OCI-LY7 (cell line): Measurements from ENCODE around the gene SMARCB1. TPM values are rescaled to one million over a fixed set of nuclear protein-coding genes. Genes with fewer than 3 reads are reported as not detected.

ENCODE experiments used
- BruUV-seq: library from RNA; stranded (reverse); fragments of 400-500 nt; replicated peaks from 2 replicates; lab custom pipeline; 2021; lab: Mats Ljungman, UMichigan
- CTCF ChIA-PET: fragments of 300-600 bp; sonication (Branson Sonifier 250); formaldehyde crosslinking; loops from one replicate; lab custom pipeline; 2022; ENCODE audit warnings: antibody characterized with exemption; ENCODE audit not compliant: unreplicated experiment; lab: Charles Lee
- POLR2A ChIA-PET: fragments of 300-600 bp; sonication (Branson Sonifier 250); formaldehyde crosslinking; loops from one replicate; lab custom pipeline; 2022; ENCODE audit warnings: antibody characterized with exemption; lab: Charles Lee
- DNase-seq: peaks from one replicate; pipeline ENCODE4 v3.0.0-alpha.2; 2015; ENCODE audit warnings: low spot score
- H2AFZ ChIP-seq: fragments of 200-600 bp; sonication (generic), shearing (Covaris generic); 2 replicates; pipeline ENCODE4 v1.6.1; 2014; ENCODE audit warnings: mild to moderate bottlenecking, antibody characterized with exemption, low read length, moderate library complexity
- H3K27ac ChIP-seq: fragments of 200-600 bp; sonication (generic); 2 replicates; pipeline ENCODE4 v1.5.1; 2014; ENCODE audit warnings: mixed run types, low read depth, mild to moderate bottlenecking, moderate library complexity, low read length, inconsistent platforms; ENCODE audit not compliant: poor library complexity, severe bottlenecking
- H3K36me3 ChIP-seq: fragments of 200-600 bp; sonication (generic); 2 replicates; pipeline ENCODE4 v1.6.1; 2014; ENCODE audit warnings: mild to moderate bottlenecking, antibody characterized with exemption, low read length, moderate library complexity, mixed read lengths; ENCODE audit not compliant: insufficient read depth
- H3K4me1 ChIP-seq: fragments of 200-600 bp; sonication (generic); 2 replicates; pipeline ENCODE4 v1.5.1; 2014; ENCODE audit warnings: mild to moderate bottlenecking, low read length; ENCODE audit not compliant: insufficient read depth, poor library complexity, severe bottlenecking
- H3K4me2 ChIP-seq: fragments of 200-600 bp; sonication (generic); 2 replicates; pipeline ENCODE4 v1.6.1; 2014; ENCODE audit warnings: mild to moderate bottlenecking, low read length
- H3K4me3 ChIP-seq: fragments of 200-600 bp; sonication (generic); 2 replicates; pipeline ENCODE4 v1.5.1; 2014; ENCODE audit warnings: mild to moderate bottlenecking, low read depth, low read length; ENCODE audit not compliant: poor library complexity, severe bottlenecking
- H3K79me2 ChIP-seq: fragments of 200-600 bp; sonication (generic); 2 replicates; pipeline ENCODE4 v1.6.1; 2016; ENCODE audit warnings: low read depth, mild to moderate bottlenecking, low read length, moderate library complexity, mixed read lengths; ENCODE audit not compliant: insufficient read depth
- H3K9me2 ChIP-seq: fragments of 200-600 bp; sonication (generic); 2 replicates; pipeline ENCODE4 v1.6.1; 2016; ENCODE audit warnings: mild to moderate bottlenecking, low read length, mixed read lengths; ENCODE audit not compliant: insufficient read depth
- H3K9me3 ChIP-seq: fragments of 200-600 bp; sonication (generic); 2 replicates; pipeline ENCODE4 v1.6.1; 2014; ENCODE audit warnings: mild to moderate bottlenecking, mixed run types, low read length, mixed read lengths
- H4K20me1 ChIP-seq: fragments of 200-600 bp; sonication (generic); 2 replicates; pipeline ENCODE4 v1.6.1; 2014; ENCODE audit warnings: mild to moderate bottlenecking, antibody characterized with exemption, low read length, moderate library complexity, mixed read lengths; ENCODE audit not compliant: insufficient read depth
- EZH2phosphoT487 ChIP-seq: fragments of 200-600 bp; sonication (generic); IDR thresholded peaks from 2 replicates; pipeline ENCODE4 v1.6.1; 2018; ENCODE audit warnings: low read depth, borderline replicate concordance, mild to moderate bottlenecking, mixed run types, antibody characterized with exemption, low read length, moderate library complexity, mixed read lengths
- intact Hi-C: fragments of 100-400 bp; cut with micrococcal nuclease; formaldehyde crosslinking; loops from one replicate; pipeline ENCODE4 v1.10.0; 2022; ENCODE audit not compliant: unreplicated experiment
- total RNA-seq, 2 experiments: library from RNA; depleted of rRNA in 1 of 2; stranded (reverse); fragments of >200 nt in 1 of 2; shearing (Covaris generic) in 1 of 2; gene quantifications; 2 replicates each; pipeline ENCODE4 v1.2.3, GENCODE V29; 2014 to 2022
- TF ChIP-seq, protein P1 (sequence below): fragments of 200-600 bp; sonication (generic); conservative IDR thresholded peaks from 2 replicates; pipeline ENCODE4 v1.5.1; 2014; ENCODE audit warnings: mild to moderate bottlenecking, antibody characterized with exemption, low read length, moderate library complexity, mixed read lengths

The SMARCB1 gene
- total RNA-seq, 2 experiments from 2014 or later: 252 to 265 TPM

DNA sequence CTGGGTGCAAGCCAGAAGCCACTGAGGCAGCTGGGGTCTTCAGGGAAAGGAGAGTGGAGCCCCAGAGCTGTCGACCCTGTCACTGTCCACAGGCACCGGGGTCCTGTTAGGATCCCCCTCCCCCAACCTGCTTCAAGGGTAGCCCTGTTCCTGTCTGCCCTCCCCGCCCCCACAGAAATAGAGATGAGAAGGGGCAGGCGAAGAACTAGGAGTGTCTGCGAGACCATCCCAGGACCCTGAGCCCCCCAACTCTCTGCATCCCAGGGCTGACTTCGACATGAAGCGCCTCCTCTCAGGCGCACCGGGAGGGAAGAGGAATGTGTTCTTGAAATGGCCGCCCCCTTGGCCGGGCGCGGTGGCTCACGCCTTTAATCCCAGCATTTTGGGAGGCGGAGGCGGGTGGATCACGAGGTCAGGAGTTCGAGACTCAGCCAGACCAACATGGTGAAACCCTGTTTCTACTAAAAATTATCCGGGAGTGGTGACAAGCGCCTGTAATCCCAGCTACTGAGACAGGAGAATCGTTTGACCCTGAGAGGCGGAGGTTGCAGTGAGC is 35.2 kb upstream of the SMARCB1 start:
- Histone ChIP-seq H2AFZ (peak overlapping the region; percentile 36; the same call in 1 of the 2 replicates), H3K4me2 (peak overlapping the region; percentile 93), H4K20me1 (no peaks in the 10 kb centered on the region), H3K79me2 (peaks cover 11% of the 10 kb centered on the region; the same call in 1 of the 2 replicates), H3K9me2 (no peaks in the 10 kb centered on the region), H3K27ac (peak overlapping the region; percentile 95), H3K9me3 (no peaks in the 10 kb centered on the region), H3K4me3 (peak overlapping the region; percentile 78), H3K36me3 (no peaks in the 10 kb centered on the region; the same call in 1 of the 2 replicates), H3K4me1 (peaks cover 46% of the 10 kb centered on the region)
- POLR2A ChIA-PET: interaction anchor here (1.6 to 2.5 kb wide), 2 partner anchors 94 to 106 kb away, joined by 5 to 8 read pairs; partner anchors contain the start of gene SLC2A11
- intact Hi-C loops: loop anchor here (1.0 to 10.0 kb wide), 3 partner anchors 34 to 817 kb away; no protein-coding TSS in a partner anchor
- CTCF ChIA-PET: no interaction called here
- no peak for TF ChIP-seq EZH2phosphoT487
- TF ChIP-seq, protein P1, sequence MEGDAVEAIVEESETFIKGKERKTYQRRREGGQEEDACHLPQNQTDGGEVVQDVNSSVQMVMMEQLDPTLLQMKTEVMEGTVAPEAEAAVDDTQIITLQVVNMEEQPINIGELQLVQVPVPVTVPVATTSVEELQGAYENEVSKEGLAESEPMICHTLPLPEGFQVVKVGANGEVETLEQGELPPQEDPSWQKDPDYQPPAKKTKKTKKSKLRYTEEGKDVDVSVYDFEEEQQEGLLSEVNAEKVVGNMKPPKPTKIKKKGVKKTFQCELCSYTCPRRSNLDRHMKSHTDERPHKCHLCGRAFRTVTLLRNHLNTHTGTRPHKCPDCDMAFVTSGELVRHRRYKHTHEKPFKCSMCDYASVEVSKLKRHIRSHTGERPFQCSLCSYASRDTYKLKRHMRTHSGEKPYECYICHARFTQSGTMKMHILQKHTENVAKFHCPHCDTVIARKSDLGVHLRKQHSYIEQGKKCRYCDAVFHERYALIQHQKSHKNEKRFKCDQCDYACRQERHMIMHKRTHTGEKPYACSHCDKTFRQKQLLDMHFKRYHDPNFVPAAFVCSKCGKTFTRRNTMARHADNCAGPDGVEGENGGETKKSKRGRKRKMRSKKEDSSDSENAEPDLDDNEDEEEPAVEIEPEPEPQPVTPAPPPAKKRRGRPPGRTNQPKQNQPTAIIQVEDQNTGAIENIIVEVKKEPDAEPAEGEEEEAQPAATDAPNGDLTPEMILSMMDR: no peak
- DNase-seq: no peak
- TSS peak; percentile 89 for BruUV-seq

DNA sequence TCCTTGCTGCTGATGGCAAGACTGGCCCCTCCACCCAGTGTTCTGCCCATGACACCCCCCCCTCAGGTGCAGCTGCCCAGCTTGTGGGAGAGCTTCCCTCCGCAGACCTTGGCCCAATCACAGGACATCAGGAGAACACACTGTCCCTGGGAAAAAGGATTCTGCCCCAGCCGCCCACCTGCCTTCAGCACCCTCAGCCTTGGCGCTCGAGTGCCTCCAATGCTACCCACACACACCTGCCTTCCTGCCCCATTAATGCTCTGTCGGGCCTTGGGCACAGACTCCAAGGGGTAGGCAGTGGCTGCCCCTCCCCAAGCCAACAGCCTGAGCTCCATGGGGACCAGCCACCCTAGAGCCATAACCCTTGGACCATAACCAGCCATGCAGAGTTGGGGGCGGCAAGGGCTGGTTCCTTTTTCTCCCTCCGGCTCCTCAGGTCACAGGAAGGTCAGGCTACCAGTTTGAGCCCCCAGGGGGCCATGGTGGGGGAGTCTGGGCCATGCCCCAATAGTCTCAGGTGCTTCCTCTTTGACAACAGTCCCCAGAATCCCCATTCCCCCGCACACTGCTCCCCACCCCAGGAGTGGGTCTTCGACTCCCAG is 34.6 kb upstream of the SMARCB1 start:
- H3K4me1 ChIP-seq: peaks cover 53% of the 10 kb centered on the region
- BruUV-seq: no TSS peak
- POLR2A ChIA-PET: interaction anchor here (0.7 to 2.5 kb wide), 4 partner anchors 11 to 1008 kb away, joined by 3 to 8 read pairs (median 4); partner anchors contain the start of gene SLC2A11
- DNase-seq: peak; percentile 95
- peak overlapping the region; percentile 78 for H3K4me3 ChIP-seq
- H3K9me2 ChIP-seq: no peaks in the 10 kb centered on the region
- peak overlapping the region; percentile 93 for H3K4me2 ChIP-seq
- no peaks in the 10 kb centered on the region for H4K20me1 ChIP-seq
- TF ChIP-seq, protein P1: peak; percentile 27; the same call in 1 of the 2 replicates
- TF ChIP-seq EZH2phosphoT487: no peak
- peak overlapping the region; percentile 95 for H3K27ac ChIP-seq
- H3K9me3 ChIP-seq: no peaks in the 10 kb centered on the region
- CTCF ChIA-PET: no interaction called here
- H3K79me2 ChIP-seq: peaks cover 11% of the 10 kb centered on the region; the same call in 1 of the 2 replicates
- no peaks in the 10 kb centered on the region; the same call in 1 of the 2 replicates for H3K36me3 ChIP-seq
- no peak overlapping the region for H2AFZ ChIP-seq
- intact Hi-C loops: loop anchor here (1.0 to 10.0 kb wide), 4 partner anchors 14 to 817 kb away; no protein-coding TSS in a partner anchor
